OCI-LY7 (cell line): ENCODE measurements around the gene SLC5A12. TPM values are rescaled to one million over a fixed set of nuclear protein-coding genes. Genes with fewer than 3 reads are reported as not detected.

Experiments
- BruUV-seq: library from RNA; stranded (reverse); fragments of 400-500 nt; replicated peaks from 2 replicates; lab custom pipeline; 2021; lab: Mats Ljungman, UMichigan
- CTCF ChIA-PET: fragments of 300-600 bp; sonication (Branson Sonifier 250); formaldehyde crosslinking; loops from one replicate; lab custom pipeline; 2022; ENCODE audit warnings: antibody characterized with exemption; ENCODE audit not compliant: unreplicated experiment; lab: Charles Lee
- POLR2A ChIA-PET: fragments of 300-600 bp; sonication (Branson Sonifier 250); formaldehyde crosslinking; loops from one replicate; lab custom pipeline; 2022; ENCODE audit warnings: antibody characterized with exemption; lab: Charles Lee
- DNase-seq: peaks from one replicate; pipeline ENCODE4 v3.0.0-alpha.2; 2015; ENCODE audit warnings: low spot score
- H2AFZ ChIP-seq: fragments of 200-600 bp; sonication (generic), shearing (Covaris generic); 2 replicates; pipeline ENCODE4 v1.6.1; 2014; ENCODE audit warnings: mild to moderate bottlenecking, antibody characterized with exemption, low read length, moderate library complexity
- H3K27ac ChIP-seq: fragments of 200-600 bp; sonication (generic); 2 replicates; pipeline ENCODE4 v1.5.1; 2014; ENCODE audit warnings: mixed run types, low read depth, mild to moderate bottlenecking, moderate library complexity, low read length, inconsistent platforms; ENCODE audit not compliant: poor library complexity, severe bottlenecking
- H3K36me3 ChIP-seq: fragments of 200-600 bp; sonication (generic); 2 replicates; pipeline ENCODE4 v1.6.1; 2014; ENCODE audit warnings: mild to moderate bottlenecking, antibody characterized with exemption, low read length, moderate library complexity, mixed read lengths; ENCODE audit not compliant: insufficient read depth
- H3K4me1 ChIP-seq: fragments of 200-600 bp; sonication (generic); 2 replicates; pipeline ENCODE4 v1.5.1; 2014; ENCODE audit warnings: mild to moderate bottlenecking, low read length; ENCODE audit not compliant: insufficient read depth, poor library complexity, severe bottlenecking
- H3K4me2 ChIP-seq: fragments of 200-600 bp; sonication (generic); 2 replicates; pipeline ENCODE4 v1.6.1; 2014; ENCODE audit warnings: mild to moderate bottlenecking, low read length
- H3K4me3 ChIP-seq: fragments of 200-600 bp; sonication (generic); 2 replicates; pipeline ENCODE4 v1.5.1; 2014; ENCODE audit warnings: mild to moderate bottlenecking, low read depth, low read length; ENCODE audit not compliant: poor library complexity, severe bottlenecking
- H3K79me2 ChIP-seq: fragments of 200-600 bp; sonication (generic); 2 replicates; pipeline ENCODE4 v1.6.1; 2016; ENCODE audit warnings: low read depth, mild to moderate bottlenecking, low read length, moderate library complexity, mixed read lengths; ENCODE audit not compliant: insufficient read depth
- H3K9me2 ChIP-seq: fragments of 200-600 bp; sonication (generic); 2 replicates; pipeline ENCODE4 v1.6.1; 2016; ENCODE audit warnings: mild to moderate bottlenecking, low read length, mixed read lengths; ENCODE audit not compliant: insufficient read depth
- H3K9me3 ChIP-seq: fragments of 200-600 bp; sonication (generic); 2 replicates; pipeline ENCODE4 v1.6.1; 2014; ENCODE audit warnings: mild to moderate bottlenecking, mixed run types, low read length, mixed read lengths
- H4K20me1 ChIP-seq: fragments of 200-600 bp; sonication (generic); 2 replicates; pipeline ENCODE4 v1.6.1; 2014; ENCODE audit warnings: mild to moderate bottlenecking, antibody characterized with exemption, low read length, moderate library complexity, mixed read lengths; ENCODE audit not compliant: insufficient read depth
- CTCF ChIP-seq: fragments of 200-600 bp; sonication (generic); conservative IDR thresholded peaks from 2 replicates; pipeline ENCODE4 v1.5.1; 2014; ENCODE audit warnings: mild to moderate bottlenecking, antibody characterized with exemption, low read length, moderate library complexity, mixed read lengths
- EZH2phosphoT487 ChIP-seq: fragments of 200-600 bp; sonication (generic); IDR thresholded peaks from 2 replicates; pipeline ENCODE4 v1.6.1; 2018; ENCODE audit warnings: low read depth, borderline replicate concordance, mild to moderate bottlenecking, mixed run types, antibody characterized with exemption, low read length, moderate library complexity, mixed read lengths
- intact Hi-C: fragments of 100-400 bp; cut with micrococcal nuclease; formaldehyde crosslinking; loops from one replicate; pipeline ENCODE4 v1.10.0; 2022; ENCODE audit not compliant: unreplicated experiment
- total RNA-seq, 2 experiments: library from RNA; depleted of rRNA in 1 of 2; stranded (reverse); fragments of >200 nt in 1 of 2; shearing (Covaris generic) in 1 of 2; gene quantifications; 2 replicates each; pipeline ENCODE4 v1.2.3, GENCODE V29; 2014 to 2022

Gene SLC5A12
- total RNA-seq, 2 experiments from 2014 or later, result not detected

GRCh38 chr11:26677566-26677965 lies 44.3 kb downstream of the SLC5A12 start:
- POLR2A ChIA-PET, result no interaction called here
- H3K27ac ChIP-seq, result no peak overlapping the region

GRCh38 chr11:26676641-26677040 lies 45.2 kb downstream of the SLC5A12 start:
- Histone ChIP-seq H3K4me2 (no peak overlapping the region), H3K9me3 (no peaks in the 10 kb centered on the region), H4K20me1 (no peaks in the 10 kb centered on the region), H2AFZ (no peak overlapping the region), H3K4me1 (no peaks in the 10 kb centered on the region), H3K79me2 (no peaks in the 10 kb centered on the region), H3K27ac (no peak overlapping the region), H3K4me3 (no peak overlapping the region), H3K9me2 (no peaks in the 10 kb centered on the region), H3K36me3 (no peaks in the 10 kb centered on the region)
- no peak for DNase-seq
- BruUV-seq, result no TSS peak
- POLR2A ChIA-PET, result interaction anchor here (1.1 kb wide), 1 partner anchor 145 kb away, joined by 3 read pairs; no protein-coding TSS in a partner anchor
- no peak for TF ChIP-seq CTCF
- no peak for TF ChIP-seq EZH2phosphoT487
- CTCF ChIA-PET, result no interaction called here
- intact Hi-C loops, result no loop called here

More at GRCh38 chr11:26677566-26677965, 44.3 kb downstream of the SLC5A12 start:
- Histone ChIP-seq H3K4me1 (no peaks in the 10 kb centered on the region), H2AFZ (no peak overlapping the region), H3K4me2 (no peak overlapping the region), H3K9me3 (no peaks in the 10 kb centered on the region), H3K36me3 (no peaks in the 10 kb centered on the region), H3K79me2 (no peaks in the 10 kb centered on the region), H3K9me2 (no peaks in the 10 kb centered on the region), H3K4me3 (no peak overlapping the region), H4K20me1 (no peaks in the 10 kb centered on the region)
- intact Hi-C loops, result no loop called here
- BruUV-seq, result no TSS peak
- CTCF ChIA-PET, result no interaction called here
- DNase-seq, result no peak
- TF ChIP-seq CTCF (no peak), EZH2phosphoT487 (no peak)

GRCh38 chr11:26675233-26675928 lies 46.5 kb downstream of the SLC5A12 start:
- no peak for DNase-seq
- Histone ChIP-seq H4K20me1 (no peaks in the 10 kb centered on the region), H3K4me3 (no peak overlapping the region), H3K79me2 (no peaks in the 10 kb centered on the region), H3K4me2 (no peak overlapping the region), H2AFZ (no peak overlapping the region), H3K9me2 (no peaks in the 10 kb centered on the region), H3K36me3 (no peaks in the 10 kb centered on the region), H3K9me3 (no peaks in the 10 kb centered on the region), H3K27ac (no peak overlapping the region), H3K4me1 (no peaks in the 10 kb centered on the region)
- BruUV-seq, result no TSS peak
- intact Hi-C loops, result no loop called here
- ChIA-PET POLR2A (interaction anchor here (1.1 kb wide), 1 partner anchor 144 kb away, joined by 3 read pairs; no protein-coding TSS in a partner anchor), CTCF (no interaction called here)
- no peak for TF ChIP-seq EZH2phosphoT487
- no peak for TF ChIP-seq CTCF
